WTC11 (cell line): ENCODE results near the gene GSC2.

Experiments
- CTCF ChIP-seq: fragments of 200-600 bp; IDR thresholded peaks from 2 replicates; pipeline ENCODE4 v1.8.0; 2022; ENCODE audit warnings: antibody characterized with exemption
- E2F5 ChIP-seq: sonication (generic); formaldehyde crosslinking; IDR thresholded peaks from 2 replicates; pipeline ENCODE4 v1.8.1; 2022; ENCODE audit warnings: mild to moderate bottlenecking, moderate library complexity, missing genetic modification reagents
- ELF4 ChIP-seq: sonication (generic); formaldehyde crosslinking; IDR thresholded peaks from 2 replicates; pipeline ENCODE4 v1.8.1; 2022; ENCODE audit warnings: low read depth, mild to moderate bottlenecking, moderate library complexity, missing genetic modification reagents
- EMX1 ChIP-seq: fragments of 250-450 bp; sonication (Bioruptor Pico); IDR thresholded peaks from 2 replicates; pipeline ENCODE4 v1.8.0; 2021; ENCODE audit warnings: mild to moderate bottlenecking
- FOXP4 ChIP-seq: sonication (generic); formaldehyde crosslinking; IDR thresholded peaks from 2 replicates; pipeline ENCODE4 v1.8.0; 2022; ENCODE audit warnings: mild to moderate bottlenecking, missing genetic modification reagents
- TEAD4 ChIP-seq: sonication (generic); formaldehyde crosslinking; IDR thresholded peaks from 2 replicates; pipeline ENCODE4 v1.8.0; 2022; ENCODE audit warnings: mild to moderate bottlenecking, missing genetic modification reagents
- ZNF317 ChIP-seq: sonication (generic); formaldehyde crosslinking; IDR thresholded peaks from 2 replicates; pipeline ENCODE4 v1.8.1; 2023; ENCODE audit warnings: low read depth, mild to moderate bottlenecking, moderate library complexity, missing genetic modification reagents, borderline replicate concordance
- ZNF532 ChIP-seq: fragments of 250-450 bp; sonication (Bioruptor Pico); IDR thresholded peaks from 2 replicates; pipeline ENCODE4 v1.9.0; 2021; ENCODE audit warnings: mild to moderate bottlenecking, borderline replicate concordance
- ZSCAN18 ChIP-seq: fragments of 250-450 bp; sonication (Bioruptor Pico); IDR thresholded peaks from 2 replicates; pipeline ENCODE4 v2.1.2; 2022; ENCODE audit warnings: mild to moderate bottlenecking, moderate library complexity

- TF ChIP-seq CTCF = no peak
- no peak for TF ChIP-seq ELF4 (CRISPR knock-in tag)
- no peak for TF ChIP-seq EMX1 (CRISPR knock-in tag)
- no peak for TF ChIP-seq FOXP4 (CRISPR knock-in tag)
- no peak for TF ChIP-seq ZSCAN18 (CRISPR knock-in tag)
- TF ChIP-seq ZNF532 = no peak
- TF ChIP-seq E2F5 = no peak
- no peak for TF ChIP-seq TEAD4 (CRISPR knock-in tag)
- TF ChIP-seq ZNF317 (CRISPR knock-in tag) = no peak
Observed at GRCh38 chr22:19107730-19108074, 42.4 kb downstream of the GSC2 start.
